MM.1S (cell line): ENCODE measurements around the gene ZBTB25.

ENCODE experiments used
- DNase-seq: peaks from one replicate; pipeline ENCODE4 v3.0.0-alpha.2; 2015
- H2AFZ ChIP-seq: fragments of 300-600 bp; sonication (generic); 2 replicates; pipeline ENCODE4 v1.6.0; 2016; ENCODE audit warnings: antibody characterized with exemption, low read length
- H3F3A ChIP-seq: fragments of 300-600 bp; sonication (generic); 2 replicates; pipeline ENCODE4 v1.6.1; 2016; ENCODE audit warnings: mild to moderate bottlenecking, antibody characterized with exemption, low read length, moderate library complexity, mixed read lengths; ENCODE audit not compliant: insufficient read depth
- H3K27ac ChIP-seq: fragments of 300-600 bp; sonication (generic); 2 replicates; pipeline ENCODE4 v1.5.1; 2016; ENCODE audit warnings: mild to moderate bottlenecking, low read length
- H3K27me3 ChIP-seq: fragments of 300-600 bp; sonication (generic); replicated peaks from 2 replicates; pipeline ENCODE4 v1.6.0; 2016; ENCODE audit warnings: low read length; ENCODE audit not compliant: insufficient read depth
- H3K36me3 ChIP-seq: fragments of 300-600 bp; sonication (generic); replicated peaks from 2 replicates; pipeline ENCODE4 v1.6.1; 2016; ENCODE audit warnings: mild to moderate bottlenecking, low read length, mixed read lengths; ENCODE audit not compliant: insufficient read depth
- H3K4me1 ChIP-seq: fragments of 300-600 bp; sonication (generic); 2 replicates; pipeline ENCODE4 v1.6.1; 2016; ENCODE audit warnings: low read length, mixed read lengths
- H3K4me2 ChIP-seq: fragments of 300-600 bp; sonication (generic); 2 replicates; pipeline ENCODE4 v1.6.0; 2016; ENCODE audit warnings: low read depth, low read length
- H3K4me3 ChIP-seq: fragments of 300-600 bp; sonication (generic); 2 replicates; pipeline ENCODE4 v1.5.1; 2016; ENCODE audit warnings: low read length, mixed read lengths
- H3K79me2 ChIP-seq: fragments of 300-600 bp; sonication (generic); 2 replicates; pipeline ENCODE4 v1.6.1; 2016; ENCODE audit warnings: mixed run types, low read length, mixed read lengths
- H3K9ac ChIP-seq: fragments of 300-600 bp; sonication (generic); 2 replicates; pipeline ENCODE4 v1.6.1; 2016; ENCODE audit warnings: low read length, mixed read lengths
- H3K9me2 ChIP-seq: fragments of 300-600 bp; sonication (generic); replicated peaks from 2 replicates; pipeline ENCODE4 v1.6.1; 2016; ENCODE audit warnings: mild to moderate bottlenecking, low read length, mixed read lengths; ENCODE audit not compliant: insufficient read depth
- H3K9me3 ChIP-seq: fragments of 300-600 bp; sonication (generic); replicated peaks from 2 replicates; pipeline ENCODE4 v1.6.1; 2016; ENCODE audit warnings: mild to moderate bottlenecking, low read length, mixed read lengths; ENCODE audit not compliant: insufficient read depth
- H4K20me1 ChIP-seq: fragments of 300-600 bp; sonication (generic); 2 replicates; pipeline ENCODE4 v1.6.1; 2016; ENCODE audit warnings: mild to moderate bottlenecking, low read length, moderate library complexity, mixed read lengths; ENCODE audit not compliant: insufficient read depth
- CTCF ChIP-seq: fragments of 300-600 bp; sonication (generic); IDR thresholded peaks from 2 replicates; pipeline ENCODE4 v1.5.1; 2016; ENCODE audit warnings: antibody characterized with exemption, low read length, mixed read lengths
- EZH2 ChIP-seq: fragments of 300-600 bp; sonication (generic); optimal IDR thresholded peaks from 2 replicates; pipeline ENCODE3; 2017; ENCODE audit warnings: low read depth, mild to moderate bottlenecking, antibody characterized with exemption, low read length, mixed read lengths
- EZH2phosphoT487 ChIP-seq: fragments of 300-600 bp; sonication (generic); IDR thresholded peaks from 2 replicates; pipeline ENCODE4 v1.6.1; 2018; ENCODE audit warnings: antibody characterized with exemption, low read length

The ZBTB25 gene

GRCh38 chr14:64475585-64476273 lies 27.9 kb downstream of the ZBTB25 start:
- Histone ChIP-seq H3K79me2 (no peaks in the 10 kb centered on the region), H3K36me3 (no peaks in the 10 kb centered on the region), H3K4me2 (no peak overlapping the region), H3K4me3 (no peak overlapping the region), H3K9me3 (no peaks in the 10 kb centered on the region), H3K4me1 (no peaks in the 10 kb centered on the region), H3K27ac (no peak overlapping the region), H3K9ac (no peak overlapping the region), H3K9me2 (no peaks in the 10 kb centered on the region), H3K27me3 (no peaks in the 10 kb centered on the region), H4K20me1 (no peaks in the 10 kb centered on the region), H3F3A (no peaks in the 10 kb centered on the region), H2AFZ (no peak overlapping the region)
- TF ChIP-seq CTCF (no peak), EZH2 (no peak), EZH2phosphoT487 (no peak)
- no peak for DNase-seq

GRCh38 chr14:64474698-64475097 lies 28.9 kb downstream of the ZBTB25 start:
- Histone ChIP-seq H3K9me3 (no peaks in the 10 kb centered on the region), H4K20me1 (no peaks in the 10 kb centered on the region), H3K79me2 (no peaks in the 10 kb centered on the region), H3K27me3 (no peaks in the 10 kb centered on the region), H3K9ac (no peak overlapping the region), H3K36me3 (no peaks in the 10 kb centered on the region), H3K4me1 (no peaks in the 10 kb centered on the region), H3K9me2 (no peaks in the 10 kb centered on the region), H3K27ac (no peak overlapping the region), H3K4me3 (no peak overlapping the region), H3K4me2 (no peak overlapping the region), H3F3A (no peaks in the 10 kb centered on the region), H2AFZ (no peak overlapping the region)
- no peak for DNase-seq
- TF ChIP-seq CTCF (no peak), EZH2 (no peak), EZH2phosphoT487 (no peak)

- H3K9me2 ChIP-seq: no peaks in the 10 kb centered on the region
- no peaks in the 10 kb centered on the region for H3K9me3 ChIP-seq
- no peak for TF ChIP-seq CTCF
- TF ChIP-seq EZH2phosphoT487: no peak
- TF ChIP-seq EZH2: no peak
- DNase-seq: no peak
- H3K36me3 ChIP-seq: no peaks in the 10 kb centered on the region
- H3K27ac ChIP-seq: no peak overlapping the region
- H3K4me1 ChIP-seq: no peaks in the 10 kb centered on the region
- H3K9ac ChIP-seq: no peak overlapping the region
- no peaks in the 10 kb centered on the region for H4K20me1 ChIP-seq
- no peaks in the 10 kb centered on the region for H3K79me2 ChIP-seq
- H2AFZ ChIP-seq: no peak overlapping the region
- no peaks in the 10 kb centered on the region for H3F3A ChIP-seq
- H3K27me3 ChIP-seq: no peaks in the 10 kb centered on the region
- H3K4me3 ChIP-seq: no peak overlapping the region
- no peak overlapping the region for H3K4me2 ChIP-seq
Observed at GRCh38 chr14:64474041-64474440, 29.6 kb downstream of the ZBTB25 start.
